Measurements from ENCODE around the gene TECPR1. TPM values are rescaled to one million over a fixed set of nuclear protein-coding genes. Genes with fewer than 3 reads are reported as not detected.
A peak's percentile ranks its signal among the peaks of the same experiment; 100 is the strongest.

The TECPR1 gene
- total and polyA plus RNA-seq, 2 of the 8 experiments (the other 6 are each of a cell fraction or from before 2014, with no cell fraction given): 1.3 to 11.1 TPM

GRCh38 chr7:98251601-98252424 is at the start of gene TECPR1 (continued):
- TF ChIP-seq CTCF (IDR thresholded peaks at IDR 0.05; ENCODE audit: control extremely low read depth in 1 of 3, insufficient read depth in 1 of 3, low read depth in 1 of 3, low read length in 3 of 3) (no peak), TCF12 (IDR thresholded peaks at IDR 0.05; ENCODE audit: low read depth, low read length) (no peak), MAFK (IDR thresholded peaks at IDR 0.05; ENCODE audit: low read depth, low read length) (no peak), USF2 (IDR thresholded peaks at IDR 0.05; ENCODE audit: low read length) (no peak), CREB1 (IDR thresholded peaks at IDR 0.05) (peak; percentile 82), ASH2L (IDR thresholded peaks at IDR 0.05; ENCODE audit: low read length) (peak; percentile 77), EZH2 (IDR thresholded peaks at IDR 0.05; ENCODE audit: low read depth, low read length, severe bottlenecking) (no peak), KDM4A (IDR thresholded peaks at IDR 0.05; ENCODE audit: low read depth, low read length, severe bottlenecking) (peak; percentile 96), POU5F1 (IDR thresholded peaks at IDR 0.05; ENCODE audit: low read depth, low read length) (no peak), TEAD4 (IDR thresholded peaks at IDR 0.05; ENCODE audit: low read depth, low read length) (peak; percentile 37; the same call in 1 of the 2 replicates), FOSL1 (IDR thresholded peaks at IDR 0.05; ENCODE audit: insufficient read depth, low read depth, low read length) (no peak), PHF8 (conservative IDR thresholded peaks at IDR 0.05; ENCODE audit: low read depth, low read length) (no peak; the same call in 1 of the 2 replicates), SIX5 (IDR thresholded peaks at IDR 0.05; ENCODE audit: low read depth, low read length) (no peak), BRCA1 (IDR thresholded peaks at IDR 0.05; ENCODE audit: low read depth, low read length) (peak; percentile 52), ZNF274 (IDR thresholded peaks at IDR 0.05; ENCODE audit: borderline replicate concordance, extremely low read depth, low read length) (no peak), NANOG (IDR thresholded peaks at IDR 0.05; ENCODE audit: insufficient read depth, low read depth, low read length, poor library complexity, severe bottlenecking) (no peak)
